Stomach (tissue), 4 donors: ENCODE measurements around the gene ZNF532.

Experiments
- EP300 ChIP-seq: sonication (generic); formaldehyde crosslinking; IDR thresholded peaks from one replicate; pipeline ENCODE4 v1.6.1; 2017; ENCODE audit warnings: antibody characterized with exemption
- POLR2A ChIP-seq, 4 donors: fragments of 450-650 bp; IDR thresholded peaks; one replicate each; pipeline ENCODE4 v1.6.1; 2016; ENCODE audit warnings: antibody characterized with exemption in 4 of 4, control low read depth in 2 of 4, mild to moderate bottlenecking in 1 of 4, moderate library complexity in 1 of 4
- POLR2AphosphoS5 ChIP-seq, 3 donors: sonication (generic); formaldehyde crosslinking; IDR thresholded peaks; one replicate each; pipeline ENCODE4 v1.6.1; 2016; ENCODE audit warnings: antibody characterized with exemption in 3 of 3
- TF ChIP-seq, protein P1 (sequence below), 7 experiments: fragments of 450-650 bp in 4 of 7; fragments of 200-600 bp in 3 of 7; sonication (generic) in 3 of 7; IDR thresholded peaks; one replicate each; pipeline ENCODE4 v1.5.1; 2016 to 2019; ENCODE audit warnings: antibody characterized with exemption in 7 of 7, control low read depth in 2 of 7, mild to moderate bottlenecking in 1 of 7

DNA sequence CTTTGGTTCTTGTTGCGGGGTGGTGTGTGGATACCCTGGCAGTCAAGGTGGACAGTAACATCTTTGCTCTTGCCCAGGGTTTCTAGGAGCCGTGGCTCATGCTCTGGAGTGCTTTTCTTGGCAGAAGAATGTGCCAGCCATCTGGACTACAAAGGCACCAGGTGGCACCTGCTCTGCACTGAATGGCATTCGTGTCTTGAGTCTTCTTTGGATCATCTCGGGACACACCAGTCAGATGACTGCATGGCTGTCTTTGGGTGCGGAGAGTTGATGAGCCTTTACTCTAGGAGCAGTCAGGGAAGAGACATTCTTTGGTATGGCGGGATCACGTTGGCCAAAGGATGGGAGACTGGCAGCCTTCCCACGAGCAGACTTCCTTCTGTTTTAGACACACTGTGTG is 170.9 kb downstream of the ZNF532 start:
- TF ChIP-seq, protein P1, sequence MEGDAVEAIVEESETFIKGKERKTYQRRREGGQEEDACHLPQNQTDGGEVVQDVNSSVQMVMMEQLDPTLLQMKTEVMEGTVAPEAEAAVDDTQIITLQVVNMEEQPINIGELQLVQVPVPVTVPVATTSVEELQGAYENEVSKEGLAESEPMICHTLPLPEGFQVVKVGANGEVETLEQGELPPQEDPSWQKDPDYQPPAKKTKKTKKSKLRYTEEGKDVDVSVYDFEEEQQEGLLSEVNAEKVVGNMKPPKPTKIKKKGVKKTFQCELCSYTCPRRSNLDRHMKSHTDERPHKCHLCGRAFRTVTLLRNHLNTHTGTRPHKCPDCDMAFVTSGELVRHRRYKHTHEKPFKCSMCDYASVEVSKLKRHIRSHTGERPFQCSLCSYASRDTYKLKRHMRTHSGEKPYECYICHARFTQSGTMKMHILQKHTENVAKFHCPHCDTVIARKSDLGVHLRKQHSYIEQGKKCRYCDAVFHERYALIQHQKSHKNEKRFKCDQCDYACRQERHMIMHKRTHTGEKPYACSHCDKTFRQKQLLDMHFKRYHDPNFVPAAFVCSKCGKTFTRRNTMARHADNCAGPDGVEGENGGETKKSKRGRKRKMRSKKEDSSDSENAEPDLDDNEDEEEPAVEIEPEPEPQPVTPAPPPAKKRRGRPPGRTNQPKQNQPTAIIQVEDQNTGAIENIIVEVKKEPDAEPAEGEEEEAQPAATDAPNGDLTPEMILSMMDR (IDR thresholded peaks at IDR 0.05), result no peak
- TF ChIP-seq POLR2AphosphoS5 (IDR thresholded peaks at IDR 0.05) (no peak), POLR2A (IDR thresholded peaks at IDR 0.05) (no peak), EP300 (no peak)
